ENCODE results near the gene COBL. TPM values are rescaled to one million over a fixed set of nuclear protein-coding genes. Genes with fewer than 3 reads are reported as not detected.

COBL gene
- total RNA-seq, 1 experiment from 2014 or later: 23.8 TPM

GRCh38 chr7:51129527-51130472 lies 186.8 kb downstream of the COBL start:
- no peak for DNase-seq (ENCODE audit: extremely low read depth, low read depth)

GRCh38 chr7:51128545-51129435 lies 187.8 kb downstream of the COBL start:
- DNase-seq (ENCODE audit: extremely low read depth, low read depth): no peak

GRCh38 chr7:51127618-51127904 lies 189.0 kb downstream of the COBL start:
- DNase-seq (ENCODE audit: extremely low read depth, low read depth): no peak

GRCh38 chr7:51126813-51127617 lies 189.6 kb downstream of the COBL start:
- no peak for DNase-seq (ENCODE audit: extremely low read depth, low read depth)

GRCh38 chr7:51126324-51126723 lies 190.3 kb downstream of the COBL start:
- no peak for DNase-seq (ENCODE audit: extremely low read depth, low read depth)

GRCh38 chr7:51124321-51124720 lies 192.3 kb downstream of the COBL start:
- no peak for DNase-seq (ENCODE audit: extremely low read depth, low read depth)

- peak; percentile 79 for DNase-seq (ENCODE audit: extremely low read depth, low read depth)
Observed at GRCh38 chr7:51123322-51124019, 193.1 kb downstream of the COBL start.

GRCh38 chr7:51121931-51122425 lies 194.6 kb downstream of the COBL start:
- DNase-seq (ENCODE audit: extremely low read depth, low read depth): no peak

- DNase-seq (ENCODE audit: extremely low read depth, low read depth): no peak
Observed at GRCh38 chr7:51121036-51121790, 195.4 kb downstream of the COBL start.

- DNase-seq (ENCODE audit: extremely low read depth, low read depth): no peak
Observed at GRCh38 chr7:51118628-51119027, 198.0 kb downstream of the COBL start.

- DNase-seq (ENCODE audit: extremely low read depth, low read depth): no peak
Observed at GRCh38 chr7:51114501-51114900, 202.1 kb downstream of the COBL start.

GRCh38 chr7:51113962-51114361 lies 202.6 kb downstream of the COBL start:
- no peak for DNase-seq (ENCODE audit: extremely low read depth, low read depth)

GRCh38 chr7:51113560-51113959 lies 203.0 kb downstream of the COBL start:
- no peak for DNase-seq (ENCODE audit: extremely low read depth, low read depth)

GRCh38 chr7:51111241-51111940 lies 205.2 kb downstream of the COBL start:
- no peak for DNase-seq (ENCODE audit: extremely low read depth, low read depth)

- no peak for DNase-seq (ENCODE audit: extremely low read depth, low read depth)
Observed at GRCh38 chr7:51108134-51108533, 208.5 kb downstream of the COBL start.

GRCh38 chr7:51104278-51104677 lies 212.3 kb downstream of the COBL start:
- DNase-seq (ENCODE audit: extremely low read depth, low read depth): no peak

- DNase-seq (ENCODE audit: extremely low read depth, low read depth): no peak
Observed at GRCh38 chr7:51103718-51104117, 212.9 kb downstream of the COBL start.

GRCh38 chr7:51102828-51103227 lies 213.8 kb downstream of the COBL start:
- DNase-seq (ENCODE audit: extremely low read depth, low read depth): no peak

All from NCI-H460 (cell line).